LNCAP (cell line): ENCODE data around the gene SLC35F4.

Experiments
- TF ChIP-seq, protein P1 (sequence below): fragments of 450-650 bp; IDR thresholded peaks from 2 replicates; pipeline ENCODE4 v1.5.1; 2017; ENCODE audit warnings: mild to moderate bottlenecking

SLC35F4 gene

DNA sequence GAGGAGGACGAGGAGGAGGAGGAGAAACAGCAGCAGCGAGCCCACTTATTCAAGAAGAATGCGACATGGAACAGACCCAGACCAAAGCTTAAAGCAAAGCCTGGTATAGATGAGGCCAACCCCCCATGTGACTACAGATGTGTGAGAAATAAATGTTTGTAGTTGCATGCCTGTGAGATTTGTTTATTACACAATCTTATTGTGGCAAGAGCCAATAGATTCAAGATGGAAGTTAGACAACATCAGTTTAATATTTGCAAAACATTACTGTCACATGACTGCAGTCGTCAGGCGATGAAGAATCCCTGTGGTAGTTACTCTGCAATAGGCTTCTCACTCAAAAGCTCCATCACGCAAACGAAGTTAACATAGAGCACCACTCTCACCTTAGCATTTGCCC lies 17.2 kb upstream of the SLC35F4 start:
- TF ChIP-seq, protein P1, sequence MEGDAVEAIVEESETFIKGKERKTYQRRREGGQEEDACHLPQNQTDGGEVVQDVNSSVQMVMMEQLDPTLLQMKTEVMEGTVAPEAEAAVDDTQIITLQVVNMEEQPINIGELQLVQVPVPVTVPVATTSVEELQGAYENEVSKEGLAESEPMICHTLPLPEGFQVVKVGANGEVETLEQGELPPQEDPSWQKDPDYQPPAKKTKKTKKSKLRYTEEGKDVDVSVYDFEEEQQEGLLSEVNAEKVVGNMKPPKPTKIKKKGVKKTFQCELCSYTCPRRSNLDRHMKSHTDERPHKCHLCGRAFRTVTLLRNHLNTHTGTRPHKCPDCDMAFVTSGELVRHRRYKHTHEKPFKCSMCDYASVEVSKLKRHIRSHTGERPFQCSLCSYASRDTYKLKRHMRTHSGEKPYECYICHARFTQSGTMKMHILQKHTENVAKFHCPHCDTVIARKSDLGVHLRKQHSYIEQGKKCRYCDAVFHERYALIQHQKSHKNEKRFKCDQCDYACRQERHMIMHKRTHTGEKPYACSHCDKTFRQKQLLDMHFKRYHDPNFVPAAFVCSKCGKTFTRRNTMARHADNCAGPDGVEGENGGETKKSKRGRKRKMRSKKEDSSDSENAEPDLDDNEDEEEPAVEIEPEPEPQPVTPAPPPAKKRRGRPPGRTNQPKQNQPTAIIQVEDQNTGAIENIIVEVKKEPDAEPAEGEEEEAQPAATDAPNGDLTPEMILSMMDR: no peak

DNA sequence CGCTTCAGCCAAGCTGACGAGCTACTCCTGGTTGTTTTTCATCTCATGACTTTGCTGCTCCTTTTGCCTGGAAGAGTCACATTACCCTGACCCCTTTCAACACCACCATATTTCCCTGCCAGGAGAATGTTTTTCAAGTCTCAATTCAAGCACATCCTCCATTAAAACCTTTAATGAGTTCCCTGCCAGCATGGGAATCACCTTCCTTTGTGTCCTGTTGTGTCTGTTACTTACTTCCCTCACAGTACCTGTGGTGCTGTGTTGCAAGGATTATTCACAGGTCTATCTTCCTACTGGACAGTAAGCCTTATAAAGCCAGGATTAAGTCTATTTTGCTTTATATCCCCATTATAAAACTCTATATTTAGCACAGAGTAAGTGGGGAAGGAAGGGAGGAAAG lies 13.6 kb upstream of the SLC35F4 start:
- TF ChIP-seq, protein P1: no peak

DNA sequence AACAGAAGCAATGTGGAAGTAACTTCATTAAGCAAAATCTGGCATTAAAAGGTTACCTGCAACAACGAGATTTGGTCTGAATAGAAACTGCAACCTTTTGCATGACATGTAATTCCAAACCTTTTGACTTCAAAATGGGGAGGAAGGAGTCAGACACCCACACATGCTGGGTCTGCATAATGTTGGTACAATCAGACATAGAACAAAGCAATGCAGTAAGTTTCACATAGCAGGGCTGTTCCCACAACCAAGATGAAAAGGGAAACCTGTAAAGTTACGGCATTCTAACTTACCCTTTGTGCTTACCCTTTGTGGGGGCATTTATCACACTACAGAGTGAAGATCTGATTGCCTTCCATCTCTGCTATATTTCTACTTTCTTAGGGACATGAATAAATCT lies 10.1 kb upstream of the SLC35F4 start:
- TF ChIP-seq, protein P1: no peak

DNA sequence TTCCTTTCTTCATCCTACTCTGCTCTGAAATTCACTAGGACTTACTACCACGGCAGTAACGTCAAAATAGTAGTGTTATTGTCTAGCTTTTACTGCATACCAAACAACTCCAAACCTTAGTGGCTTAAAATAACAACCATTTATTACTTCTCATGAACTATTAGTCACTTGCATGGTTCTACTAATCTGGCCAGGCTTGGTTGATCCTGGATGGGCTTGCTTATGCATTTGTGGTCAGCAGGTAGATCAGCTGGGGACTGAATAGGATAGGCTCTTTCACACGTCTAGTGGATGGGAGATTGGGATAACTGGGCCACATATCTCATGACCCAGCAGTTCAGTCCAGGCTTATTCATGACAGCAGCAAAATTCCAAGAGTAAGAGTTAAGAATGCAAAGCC lies 9.4 kb upstream of the SLC35F4 start:
- TF ChIP-seq, protein P1: no peak

DNA sequence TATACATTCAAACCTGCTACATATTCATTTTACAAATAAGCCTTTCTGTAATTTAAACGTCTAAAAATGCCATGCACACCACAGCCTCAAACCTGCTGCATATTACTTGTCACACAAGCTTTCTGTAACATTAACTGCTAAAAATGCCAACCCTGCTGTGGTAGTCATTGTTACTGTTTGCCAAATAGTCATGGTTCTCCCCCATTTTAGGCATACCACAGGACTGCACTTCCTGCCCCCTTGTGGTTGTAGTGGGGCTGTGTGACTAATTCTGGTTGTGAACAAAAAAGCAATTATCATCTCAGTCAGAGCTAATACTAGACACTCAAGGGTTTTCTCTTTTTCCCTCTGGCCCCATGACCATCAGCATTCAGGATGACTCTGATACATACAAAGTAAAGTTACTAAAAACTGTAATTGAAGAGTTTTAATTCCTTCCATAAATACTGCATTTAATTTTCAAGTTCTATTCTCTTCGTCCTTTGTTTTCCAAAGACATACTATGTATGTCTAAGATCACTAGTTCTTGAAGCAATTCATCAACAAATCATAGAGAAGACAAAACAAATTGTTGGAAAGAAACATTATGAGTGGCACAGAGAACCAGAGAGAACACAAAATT lies 5.7 kb upstream of the SLC35F4 start:
- TF ChIP-seq, protein P1: peak; percentile 78

DNA sequence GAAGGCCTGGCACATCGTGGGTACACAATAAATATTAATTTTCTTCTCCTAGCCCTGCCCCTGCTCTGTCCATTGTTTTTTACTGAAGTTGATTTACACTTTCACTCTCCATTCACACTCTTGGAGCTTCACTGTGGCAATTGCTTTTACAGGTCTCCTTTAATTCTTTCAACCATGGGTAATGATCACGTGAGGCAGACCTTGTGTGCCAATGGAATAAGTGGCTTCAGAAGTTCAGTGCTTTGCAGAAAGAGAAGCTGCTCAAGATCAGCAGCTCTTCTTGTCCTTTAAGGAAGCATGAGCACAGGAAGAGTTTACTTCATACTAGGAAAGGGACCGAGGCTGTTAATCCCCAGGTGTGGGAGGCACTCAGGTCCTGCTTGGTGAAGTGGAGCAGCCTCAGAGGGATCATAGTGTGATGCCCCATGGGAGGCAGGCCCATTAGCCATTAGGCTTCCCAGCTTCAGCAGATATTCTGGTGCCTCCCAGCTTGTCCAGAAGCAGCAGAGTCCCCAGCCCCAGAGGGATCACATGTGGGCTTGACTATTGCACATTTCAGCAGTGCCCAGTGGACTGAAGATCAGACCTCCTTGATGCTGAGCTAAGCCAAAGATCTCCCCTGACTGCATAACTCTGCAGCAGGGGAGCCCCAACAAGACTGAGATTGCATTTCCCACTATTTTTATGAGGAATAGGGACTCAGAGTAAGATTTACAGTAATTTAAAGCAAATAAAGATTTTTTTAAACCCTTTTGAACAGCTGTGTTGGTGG lies 5.0 kb upstream of the SLC35F4 start:
- TF ChIP-seq, protein P1: no peak

DNA sequence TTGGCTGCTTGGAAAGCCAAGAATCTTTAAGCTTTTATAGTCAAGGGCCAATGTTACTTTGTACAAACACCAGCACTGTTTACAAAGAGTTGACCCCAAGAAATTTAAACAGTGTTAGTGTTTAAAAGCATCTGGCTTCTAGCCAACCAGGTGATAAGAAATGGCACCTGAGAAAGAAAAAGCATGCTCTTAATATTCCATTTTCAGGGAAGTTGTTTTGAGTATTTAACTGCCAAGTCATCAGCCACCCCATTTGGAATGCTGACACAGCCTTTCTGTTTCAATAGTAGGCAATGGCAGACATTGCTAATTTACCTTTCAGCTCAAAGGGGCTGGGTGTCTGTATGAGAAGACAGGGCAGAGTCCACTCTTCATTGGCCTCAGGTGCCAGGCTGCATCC lies 3.7 kb upstream of the SLC35F4 start:
- TF ChIP-seq, protein P1: no peak
